CD4-positive, alpha-beta T cell treated with Interleukin-4 for 4 hours (primary cell): ENCODE results near the gene COX10.
"Not testable (repeated sequence)": the region's sequence is repeated elsewhere in the genome, so short reads cannot be mapped to it uniquely, and the experiment has no call there.

Source experiments
- DNase-seq: peaks from one replicate; pipeline ENCODE4 v3.0.0-alpha.2; 2020

COX10 gene

DNA sequence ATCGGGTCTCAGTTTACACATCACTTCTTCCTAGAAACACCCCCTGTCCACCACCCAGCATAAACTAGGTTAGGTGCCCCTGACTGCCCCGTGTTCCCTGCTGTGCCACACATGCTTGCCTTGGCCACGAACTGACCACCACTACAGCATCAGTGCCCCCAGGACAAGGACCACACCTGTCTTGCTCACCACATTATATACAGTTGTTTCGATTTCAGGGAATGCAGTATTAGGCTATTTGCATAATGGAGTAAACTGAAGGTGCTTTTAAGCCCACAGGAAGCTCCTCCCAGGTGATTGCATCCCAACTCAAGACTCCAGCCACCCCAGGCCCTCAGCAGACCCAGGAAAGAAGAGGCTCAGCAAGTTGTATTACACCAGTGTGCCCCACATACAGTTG lies 117.1 kb downstream of the COX10 start:
- DNase-seq = not testable (repeated sequence)

- DNase-seq = not testable (repeated sequence)
These were observed 121.5 kb downstream of the COX10 start for GRCh38 chr17:14190774-14191173.

- DNase-seq = not testable (repeated sequence)
These were observed 122.2 kb downstream of the COX10 start for GRCh38 chr17:14191469-14191868.

DNA sequence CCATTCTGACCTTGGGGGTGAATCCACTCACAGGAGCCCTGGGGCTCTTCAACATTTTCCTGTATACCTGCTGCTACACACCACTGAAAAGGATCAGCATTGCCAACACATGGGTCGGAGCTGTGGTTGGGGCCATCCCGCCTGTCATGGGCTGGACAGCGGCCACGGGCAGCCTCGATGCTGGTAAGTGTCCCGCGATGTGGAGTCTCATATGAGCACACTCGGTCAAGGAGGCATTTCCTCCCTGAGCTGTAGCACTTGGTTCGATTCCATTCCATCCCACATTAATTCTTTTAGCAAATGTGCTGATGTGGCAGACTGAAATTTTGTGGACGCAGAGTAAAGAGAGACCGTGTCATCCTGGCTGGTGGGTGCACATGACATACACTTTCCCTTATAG lies 122.7 kb downstream of the COX10 start:
- DNase-seq = not testable (repeated sequence)

DNA sequence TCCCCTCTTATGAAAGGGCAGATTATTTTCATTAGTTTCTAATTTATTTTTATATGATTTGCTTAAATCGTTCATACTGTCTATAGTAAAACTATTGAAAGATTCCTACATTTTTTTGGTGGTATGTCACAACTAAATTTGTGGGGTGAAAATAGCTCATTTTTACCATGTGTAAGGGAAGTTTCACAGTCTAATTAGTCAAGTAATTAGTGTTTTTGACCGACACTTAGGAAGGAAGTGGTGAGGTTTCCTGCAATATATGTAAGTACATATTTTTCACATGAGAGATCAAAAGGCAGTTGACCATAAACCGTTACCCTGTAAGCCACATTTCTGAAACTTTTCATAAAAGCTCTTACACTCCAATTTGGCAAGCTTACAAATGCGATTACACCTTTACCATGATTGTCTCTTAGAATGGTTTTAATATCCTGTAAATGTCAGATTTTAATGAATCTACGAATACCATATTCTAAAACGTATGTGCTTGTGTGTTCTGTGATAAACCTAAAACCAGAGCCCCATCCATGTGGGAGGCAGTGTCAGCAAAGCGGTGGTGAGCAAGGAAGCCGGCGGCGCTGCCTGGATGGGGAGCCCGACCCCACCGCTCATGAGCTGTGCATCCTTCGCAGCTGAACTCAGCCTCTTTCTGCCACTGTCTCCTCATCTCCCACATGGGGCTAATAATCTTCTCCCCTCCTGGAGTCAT lies 123.5 kb downstream of the COX10 start:
- DNase-seq = not testable (repeated sequence)

DNA sequence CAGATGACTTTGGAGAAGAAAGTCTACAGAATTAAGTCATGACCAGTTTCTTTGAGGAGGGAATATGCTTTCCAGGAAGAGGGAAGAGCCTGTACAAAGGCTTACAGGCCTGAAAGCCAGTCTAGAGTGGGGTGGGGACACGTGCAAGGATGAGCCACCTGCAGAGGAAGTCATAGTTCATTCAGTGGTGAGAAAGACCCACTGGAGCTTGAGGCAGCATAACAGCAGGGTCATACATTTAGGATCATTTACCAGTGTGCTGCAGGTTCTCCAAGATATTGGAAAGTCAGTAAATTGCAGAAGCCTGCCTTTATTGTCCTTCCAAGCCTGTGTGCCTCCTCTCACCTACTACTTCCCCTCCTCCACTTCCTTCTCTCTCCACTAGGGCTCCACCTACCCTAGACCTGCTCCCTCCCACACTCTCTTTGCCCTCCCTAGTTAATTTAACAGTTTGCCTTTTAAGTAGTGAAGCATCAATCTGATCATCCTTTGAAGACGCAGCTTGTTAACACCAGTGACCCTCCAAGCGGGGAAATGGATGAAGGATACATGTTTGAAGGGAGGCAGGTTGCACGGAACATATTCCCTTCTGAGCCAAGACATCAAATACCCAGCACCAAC lies 127.2 kb downstream of the COX10 start:
- no peak for DNase-seq

GRCh38 chr17:14197057-14197456 lies 127.8 kb downstream of the COX10 start:
- no peak for DNase-seq

GRCh38 chr17:14197586-14197985 lies 128.3 kb downstream of the COX10 start:
- DNase-seq = peak; percentile 51

GRCh38 chr17:14198013-14198412 lies 128.7 kb downstream of the COX10 start:
- no peak for DNase-seq

- DNase-seq = no peak
These were observed 129.3 kb downstream of the COX10 start for GRCh38 chr17:14198575-14198974.

- DNase-seq = no peak
These were observed 130.3 kb downstream of the COX10 start for GRCh38 chr17:14199601-14200000.

- no peak for DNase-seq
These were observed 131.1 kb downstream of the COX10 start for GRCh38 chr17:14200354-14200753.

DNA sequence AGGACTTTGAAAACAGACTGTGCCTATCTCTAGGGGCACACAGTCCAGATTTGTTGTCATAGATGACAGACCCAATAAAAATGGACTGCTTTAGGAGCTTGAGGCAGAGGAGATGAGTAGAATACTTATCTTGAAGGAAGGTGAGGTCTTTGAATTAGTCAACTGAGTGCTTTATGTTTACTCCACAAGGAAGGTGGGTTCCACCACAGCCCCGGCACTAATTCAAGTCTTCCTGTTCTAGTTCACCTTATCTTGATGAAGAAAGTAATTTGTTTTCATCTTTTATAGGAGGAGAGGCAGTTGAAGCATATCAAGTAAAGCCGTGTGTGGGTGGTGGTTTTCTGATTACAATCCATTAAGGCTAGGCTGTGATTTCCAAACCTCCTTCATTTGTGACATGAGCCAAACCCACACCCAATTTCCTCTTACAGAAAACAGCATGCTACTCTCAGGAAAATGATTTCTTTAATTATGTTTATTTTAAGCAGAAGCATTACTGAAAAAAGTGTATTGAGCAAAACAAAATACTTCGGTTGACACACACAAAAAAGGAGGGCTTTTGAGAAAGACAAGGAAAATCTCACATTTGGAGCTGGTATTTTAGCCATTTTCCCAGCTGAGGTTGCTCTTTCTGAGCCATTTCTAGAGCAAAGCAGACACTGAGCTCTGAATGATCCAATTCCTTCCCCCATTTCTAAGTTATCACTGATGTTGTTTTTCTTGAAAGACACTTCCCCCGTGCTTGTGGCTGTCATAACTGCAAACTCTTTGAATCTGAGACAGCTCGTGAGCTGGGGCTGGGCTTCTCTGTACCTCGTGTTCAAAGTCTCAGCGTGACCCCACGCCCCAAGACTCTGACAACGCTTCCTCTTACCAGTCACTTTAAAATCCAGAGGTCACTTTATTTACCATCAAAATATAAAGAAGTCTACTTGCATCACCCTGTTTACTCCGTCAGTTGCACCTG lies 132.0 kb downstream of the COX10 start:
- DNase-seq = peak; percentile 82

DNA sequence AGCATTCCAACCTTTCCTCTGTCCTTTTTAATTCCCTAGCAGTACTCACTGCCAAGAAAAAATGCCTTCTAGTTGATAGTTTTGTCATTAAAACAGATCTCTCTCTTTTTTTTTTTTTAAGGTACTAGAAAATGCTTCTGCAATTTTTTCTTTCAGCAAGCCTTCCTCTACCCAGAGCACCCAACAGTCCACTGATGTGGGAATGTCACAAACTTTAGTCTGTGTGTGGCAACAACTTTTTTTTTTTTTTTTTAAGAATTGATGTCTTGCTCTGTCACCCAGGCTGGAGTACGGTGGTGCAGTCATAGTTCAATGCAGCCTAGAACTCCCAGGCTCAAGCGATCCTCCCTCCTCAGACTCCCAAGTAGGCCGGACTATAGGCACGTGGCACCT lies 132.7 kb downstream of the COX10 start:
- no peak for DNase-seq

DNA sequence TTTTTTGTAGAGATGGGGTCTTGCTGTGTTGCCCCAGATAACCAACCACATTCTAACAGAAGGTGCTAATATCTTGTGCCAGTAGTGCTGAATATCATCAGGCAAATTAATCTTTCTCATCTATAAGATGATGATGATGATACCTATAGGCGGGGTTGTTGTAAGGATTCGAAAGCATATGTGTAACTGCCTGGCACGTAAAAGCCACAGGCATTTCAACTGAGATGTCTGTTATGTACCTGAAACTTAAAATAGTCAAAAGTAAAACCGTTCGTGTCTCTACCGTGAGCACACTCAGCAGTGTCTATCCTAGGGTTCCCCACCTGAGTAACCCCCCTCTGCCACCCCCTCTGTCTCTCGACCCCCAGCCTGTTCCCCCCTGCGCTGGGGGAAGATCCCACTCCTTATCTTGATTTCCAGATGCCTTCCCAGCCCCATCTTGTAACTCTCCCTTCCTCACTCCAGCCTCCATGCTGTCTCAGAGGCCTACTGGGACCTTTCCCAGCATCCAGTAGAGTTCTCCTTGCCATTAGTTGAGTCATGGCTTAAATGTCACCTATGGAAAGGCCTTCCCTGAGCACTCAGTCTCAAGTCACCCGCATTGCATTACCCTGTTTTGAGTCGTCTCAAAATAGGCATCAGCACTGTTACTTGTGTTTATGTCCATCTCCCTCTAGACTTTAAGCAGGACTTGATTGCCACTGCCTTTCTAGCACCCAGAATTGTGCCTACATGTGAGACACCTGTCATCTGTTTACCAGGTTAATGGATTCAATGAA lies 133.3 kb downstream of the COX10 start:
- DNase-seq = no peak

DNA sequence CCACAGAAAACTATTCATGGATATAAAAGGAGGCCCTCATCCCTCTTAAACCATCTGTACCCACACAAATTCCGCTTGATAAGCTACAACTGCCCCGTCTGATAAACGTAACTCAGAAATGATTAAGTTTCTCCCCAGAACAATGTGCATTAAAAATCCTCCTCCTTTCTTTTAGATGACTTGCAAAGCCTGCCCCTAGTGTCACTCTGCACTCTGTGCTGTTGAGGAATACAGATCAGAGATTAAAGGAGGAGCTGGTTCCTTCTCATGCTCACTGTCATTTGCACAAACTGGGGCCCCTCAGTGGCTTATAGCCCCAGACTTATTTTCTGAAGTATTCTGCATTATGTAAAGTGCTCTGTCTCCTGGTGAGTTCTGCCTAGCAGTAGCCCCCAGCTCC lies 134.1 kb downstream of the COX10 start:
- peak; percentile 58 for DNase-seq

- DNase-seq = no peak
These were observed 134.8 kb downstream of the COX10 start for GRCh38 chr17:14204084-14204483.

- no peak for DNase-seq
These were observed 135.2 kb downstream of the COX10 start for GRCh38 chr17:14204546-14204945.

GRCh38 chr17:14205380-14205779 lies 136.1 kb downstream of the COX10 start:
- no peak for DNase-seq

DNA sequence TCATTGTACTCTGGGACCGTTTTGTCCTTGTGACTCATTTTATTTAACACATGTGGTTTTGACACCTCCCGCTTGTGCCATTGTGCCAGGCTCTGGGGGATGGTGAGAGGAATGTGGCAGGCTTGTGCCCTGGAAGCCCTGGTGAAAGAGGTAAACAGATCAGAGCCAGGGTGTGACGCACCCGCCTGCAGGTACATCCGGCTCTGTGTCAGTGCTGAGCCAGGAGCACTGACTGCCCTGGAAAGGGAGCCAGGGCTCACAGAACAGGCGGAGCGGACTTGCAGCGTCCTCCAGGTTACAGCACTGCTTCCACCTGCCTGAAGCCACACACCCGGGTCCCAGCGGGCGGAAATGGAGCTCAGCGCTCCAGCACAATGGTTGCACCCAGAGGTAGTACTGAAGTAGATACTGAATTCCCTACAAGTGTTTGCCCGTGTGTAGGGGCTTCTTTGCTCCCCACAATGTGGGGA lies 136.7 kb downstream of the COX10 start:
- peak; percentile 88 for DNase-seq

DNA sequence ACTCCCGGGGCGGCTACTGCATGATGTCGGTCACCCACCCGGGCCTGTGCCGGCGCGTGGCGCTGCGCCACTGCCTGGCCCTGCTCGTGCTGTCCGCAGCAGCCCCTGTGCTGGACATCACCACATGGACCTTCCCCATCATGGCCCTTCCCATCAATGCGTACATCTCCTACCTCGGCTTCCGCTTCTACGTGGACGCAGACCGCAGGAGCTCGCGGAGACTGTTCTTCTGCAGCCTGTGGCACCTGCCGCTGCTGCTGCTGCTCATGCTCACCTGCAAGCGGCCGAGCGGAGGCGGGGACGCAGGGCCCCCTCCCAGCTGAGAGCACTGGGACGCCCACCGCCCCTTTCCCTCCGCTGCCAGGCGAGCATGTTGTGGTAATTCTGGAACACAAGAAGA lies 137.6 kb downstream of the COX10 start:
- no peak for DNase-seq

DNA sequence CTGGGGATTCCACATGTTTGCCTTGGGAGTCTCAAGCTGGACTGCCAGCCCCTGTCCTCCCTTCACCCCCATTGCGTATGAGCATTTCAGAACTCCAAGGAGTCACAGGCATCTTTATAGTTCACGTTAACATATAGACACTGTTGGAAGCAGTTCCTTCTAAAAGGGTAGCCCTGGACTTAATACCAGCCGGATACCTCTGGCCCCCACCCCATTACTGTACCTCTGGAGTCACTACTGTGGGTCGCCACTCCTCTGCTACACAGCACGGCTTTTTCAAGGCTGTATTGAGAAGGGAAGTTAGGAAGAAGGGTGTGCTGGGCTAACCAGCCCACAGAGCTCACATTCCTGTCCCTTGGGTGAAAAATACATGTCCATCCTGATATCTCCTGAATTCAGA lies 138.5 kb downstream of the COX10 start:
- no peak for DNase-seq

DNA sequence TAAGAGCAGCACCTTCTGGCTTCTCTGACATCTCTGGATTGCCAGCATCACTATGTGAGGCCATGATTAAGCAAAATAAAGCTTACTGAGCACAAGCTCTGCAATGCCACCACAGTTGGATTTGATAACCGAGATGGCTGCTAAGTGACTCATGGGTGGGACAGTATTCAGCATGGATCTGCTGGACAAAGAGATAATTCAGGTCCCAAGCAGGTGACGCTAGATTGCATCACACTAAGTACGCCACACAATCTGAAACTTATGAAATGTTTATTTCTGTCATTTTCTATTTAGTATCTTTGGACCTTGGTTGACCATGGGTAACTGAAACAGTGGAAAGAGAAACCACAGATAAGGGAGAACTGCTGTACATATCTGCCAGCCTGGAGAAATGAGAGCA lies 139.9 kb downstream of the COX10 start:
- no peak for DNase-seq
